Fibroblast of lung (primary cell): ENCODE measurements around the gene CBFA2T3. TPM values are rescaled to one million over a fixed set of nuclear protein-coding genes. Genes with fewer than 3 reads are reported as not detected.

Experiments
- DNase-seq, 2 donors: peaks; one replicate each; pipeline versions ENCODE4 v3.0.0 to v3.0.0-alpha.2; 2010; ENCODE audit warnings: low read depth in 2 of 2
- H2AFZ ChIP-seq: 2 replicates; pipeline ENCODE4 v1.5.1; 2012; ENCODE audit warnings: low read length, control low read depth, inconsistent platforms
- H3K27ac ChIP-seq: 2 replicates; pipeline ENCODE4 v1.5.1; 2011; ENCODE audit warnings: low read length, control low read depth; ENCODE audit not compliant: insufficient read depth
- H3K27me3 ChIP-seq: 2 replicates; pipeline ENCODE4 v1.5.1; 2011; ENCODE audit warnings: mild to moderate bottlenecking, low read length; ENCODE audit not compliant: control insufficient read depth, insufficient read depth
- H3K36me3 ChIP-seq: 2 replicates; pipeline ENCODE4 v1.5.1; 2011; ENCODE audit warnings: low read length; ENCODE audit not compliant: control insufficient read depth, insufficient read depth
- H3K4me1 ChIP-seq: 2 replicates; pipeline ENCODE4 v1.5.1; 2011; ENCODE audit warnings: low read length; ENCODE audit not compliant: control insufficient read depth, insufficient read depth; ENCODE audit errors: extremely low read depth
- H3K4me2 ChIP-seq: 2 replicates; pipeline ENCODE4 v1.5.1; 2011; ENCODE audit warnings: low read length, control low read depth; ENCODE audit not compliant: insufficient read depth; ENCODE audit errors: extremely low read depth
- H3K4me3 ChIP-seq, 4 experiments: fragments of 200-600 bp in 1 of 4; sonication (generic) in 1 of 4; replicated peaks in 1 of 4; 2 replicates each; pipeline ENCODE4 v1.5.1; 2011 to 2016; ENCODE audit warnings: low read length in 4 of 4, low read depth in 3 of 4, mild to moderate bottlenecking in 3 of 4, control low read depth in 2 of 4, inconsistent platforms in 1 of 4, mixed read lengths in 1 of 4; ENCODE audit not compliant: insufficient read depth in 1 of 4; ENCODE audit errors: control extremely low read depth in 1 of 4
- H3K79me2 ChIP-seq: 2 replicates; pipeline ENCODE4 v1.5.1; 2012; ENCODE audit warnings: mild to moderate bottlenecking, low read length, inconsistent platforms; ENCODE audit not compliant: control insufficient read depth, insufficient read depth
- H3K9ac ChIP-seq: 2 replicates; pipeline ENCODE4 v1.5.1; 2011; ENCODE audit warnings: mild to moderate bottlenecking, low read length, control low read depth; ENCODE audit not compliant: insufficient read depth
- H3K9me3 ChIP-seq: 2 replicates; pipeline ENCODE4 v1.5.1; 2012; ENCODE audit warnings: low read depth, low read length; ENCODE audit not compliant: control insufficient read depth, insufficient read depth
- H4K20me1 ChIP-seq: 2 replicates; pipeline ENCODE4 v1.5.1; 2011; ENCODE audit warnings: low read length; ENCODE audit not compliant: control insufficient read depth, insufficient read depth; ENCODE audit errors: extremely low read depth
- EZH2 ChIP-seq: IDR thresholded peaks from 2 replicates; pipeline ENCODE4 v1.5.1; 2012; ENCODE audit warnings: low read length, control low read depth, mild to moderate bottlenecking; ENCODE audit errors: missing control alignments
- polyA plus RNA-seq, 2 donors: library from polyadenylated mRNA; depleted of rRNA in 1 of 2; stranded (reverse) in 1 of 2; unstranded in 1 of 2; fragments of >200 nt; gene quantifications; 2 replicates each; pipeline ENCODE4 v1.2.1, GENCODE V29; 2011 to 2012; ENCODE audit warnings: missing spikeins in 1 of 2
- total RNA-seq: library from RNA; depleted of rRNA; stranded (reverse); fragments of >200 nt; gene quantifications from 2 replicates; pipeline ENCODE4 v1.2.1, GENCODE V29; 2014
- TF ChIP-seq, protein P1 (sequence below), 2 donors: IDR thresholded peaks in 1 of 2; conservative IDR thresholded peaks in 1 of 2; 1 replicate in 1 of 2; 2 replicates in 1 of 2; pipeline ENCODE4 v1.5.1; 2011 to 2012; ENCODE audit warnings: low read length in 2 of 2, control low read depth in 1 of 2, inconsistent platforms in 1 of 2, low read depth in 1 of 2, mild to moderate bottlenecking in 1 of 2

CBFA2T3 gene
- total and polyA plus RNA-seq, 2 donors (not counting 1 experiment from before 2014, with no cell fraction given), result under 0.01 to 0.05 TPM

DNA sequence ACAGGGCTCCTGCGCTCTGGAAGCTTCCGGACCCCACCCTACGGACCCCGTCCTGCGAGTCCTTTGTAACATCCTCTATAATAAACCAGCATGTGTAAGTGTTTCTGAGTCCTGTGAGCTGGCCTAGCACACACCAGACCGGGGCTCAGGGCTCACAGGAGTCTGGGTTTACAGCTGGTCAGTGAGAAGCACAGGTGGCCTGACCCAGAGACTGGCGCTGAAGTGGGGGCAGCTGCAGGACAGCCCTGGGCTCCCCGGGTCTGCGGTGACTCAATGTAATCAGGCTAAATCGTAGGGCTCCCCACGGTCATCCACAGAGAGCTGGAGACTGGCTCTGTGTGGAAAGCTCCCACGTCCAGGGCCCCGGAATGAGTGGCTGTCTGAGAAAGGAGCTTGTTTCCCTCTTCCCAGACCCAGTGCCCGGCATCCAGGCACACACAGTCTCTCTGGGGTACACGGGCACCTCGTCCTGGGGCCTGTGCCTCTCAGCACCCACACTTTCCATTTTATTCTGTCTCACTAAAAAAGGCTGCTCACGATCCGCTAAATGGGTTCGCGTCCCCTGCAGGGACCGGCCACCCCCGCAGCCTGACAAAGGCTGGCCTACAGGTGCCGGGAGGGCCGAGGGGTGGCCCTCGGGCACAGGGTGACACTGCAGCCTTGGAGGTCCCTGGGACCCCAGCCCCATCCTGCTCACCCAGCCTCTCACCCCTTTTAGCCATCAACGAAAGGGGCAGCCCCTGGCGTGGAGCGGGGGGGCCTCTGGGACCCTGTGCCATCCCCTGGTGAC is 18.9 kb upstream of the CBFA2T3 start:
- Histone ChIP-seq H3K36me3 (no peaks in the 10 kb centered on the region), H4K20me1 (no peaks in the 10 kb centered on the region), H3K4me3 (no peak overlapping the region), H3K9me3 (no peaks in the 10 kb centered on the region), H3K4me1 (no peaks in the 10 kb centered on the region), H3K4me2 (no peak overlapping the region), H3K27ac (no peak overlapping the region), H3K27me3 (peaks cover 3% of the 10 kb centered on the region), H3K79me2 (no peaks in the 10 kb centered on the region), H2AFZ (no peak overlapping the region), H3K9ac (no peak overlapping the region)
- no peak for TF ChIP-seq EZH2
- TF ChIP-seq, protein P1, sequence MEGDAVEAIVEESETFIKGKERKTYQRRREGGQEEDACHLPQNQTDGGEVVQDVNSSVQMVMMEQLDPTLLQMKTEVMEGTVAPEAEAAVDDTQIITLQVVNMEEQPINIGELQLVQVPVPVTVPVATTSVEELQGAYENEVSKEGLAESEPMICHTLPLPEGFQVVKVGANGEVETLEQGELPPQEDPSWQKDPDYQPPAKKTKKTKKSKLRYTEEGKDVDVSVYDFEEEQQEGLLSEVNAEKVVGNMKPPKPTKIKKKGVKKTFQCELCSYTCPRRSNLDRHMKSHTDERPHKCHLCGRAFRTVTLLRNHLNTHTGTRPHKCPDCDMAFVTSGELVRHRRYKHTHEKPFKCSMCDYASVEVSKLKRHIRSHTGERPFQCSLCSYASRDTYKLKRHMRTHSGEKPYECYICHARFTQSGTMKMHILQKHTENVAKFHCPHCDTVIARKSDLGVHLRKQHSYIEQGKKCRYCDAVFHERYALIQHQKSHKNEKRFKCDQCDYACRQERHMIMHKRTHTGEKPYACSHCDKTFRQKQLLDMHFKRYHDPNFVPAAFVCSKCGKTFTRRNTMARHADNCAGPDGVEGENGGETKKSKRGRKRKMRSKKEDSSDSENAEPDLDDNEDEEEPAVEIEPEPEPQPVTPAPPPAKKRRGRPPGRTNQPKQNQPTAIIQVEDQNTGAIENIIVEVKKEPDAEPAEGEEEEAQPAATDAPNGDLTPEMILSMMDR (conservative IDR thresholded peaks at IDR 0.05 in 1 of 2, IDR thresholded peaks at IDR 0.05 in 1 of 2; ENCODE audit: low read depth in 1 of 2, low read length in 2 of 2), result no peak
- DNase-seq, result no peak

- no peaks in the 10 kb centered on the region for H3K9me3 ChIP-seq
- H3K9ac ChIP-seq, result no peak overlapping the region
- TF ChIP-seq EZH2, result no peak
- TF ChIP-seq, protein P1 (conservative IDR thresholded peaks at IDR 0.05 in 1 of 2, IDR thresholded peaks at IDR 0.05 in 1 of 2; ENCODE audit: low read depth in 1 of 2, low read length in 2 of 2), result no peak
- no peak for DNase-seq
- no peak overlapping the region for H2AFZ ChIP-seq
- no peak overlapping the region for H3K27ac ChIP-seq
- no peaks in the 10 kb centered on the region for H3K36me3 ChIP-seq
- no peaks in the 10 kb centered on the region for H3K79me2 ChIP-seq
- no peaks in the 10 kb centered on the region for H3K4me1 ChIP-seq
- no peak overlapping the region for H3K4me3 ChIP-seq
- no peak overlapping the region for H3K4me2 ChIP-seq
- no peaks in the 10 kb centered on the region for H4K20me1 ChIP-seq
- peaks cover 3% of the 10 kb centered on the region for H3K27me3 ChIP-seq
Measured at GRCh38 chr16:88995194-88995593, 18.2 kb upstream of the CBFA2T3 start.

GRCh38 chr16:88994695-88995094 is 17.7 kb upstream of the CBFA2T3 start:
- no peaks in the 10 kb centered on the region for H4K20me1 ChIP-seq
- no peaks in the 10 kb centered on the region for H3K36me3 ChIP-seq
- no peak overlapping the region for H3K4me2 ChIP-seq
- no peak overlapping the region for H3K27ac ChIP-seq
- no peak overlapping the region for H3K4me3 ChIP-seq
- H3K27me3 ChIP-seq, result peaks cover 3% of the 10 kb centered on the region
- H2AFZ ChIP-seq, result no peak overlapping the region
- no peaks in the 10 kb centered on the region for H3K79me2 ChIP-seq
- H3K9ac ChIP-seq, result no peak overlapping the region
- no peaks in the 10 kb centered on the region for H3K9me3 ChIP-seq
- no peak for DNase-seq
- TF ChIP-seq EZH2, result no peak
- TF ChIP-seq, protein P1 (conservative IDR thresholded peaks at IDR 0.05 in 1 of 2, IDR thresholded peaks at IDR 0.05 in 1 of 2; ENCODE audit: low read depth in 1 of 2, low read length in 2 of 2), result no peak
- H3K4me1 ChIP-seq, result no peaks in the 10 kb centered on the region
